Endodermal cell (in vitro differentiated cells): ENCODE results near the gene SH3BP4. TPM values are rescaled to one million over a fixed set of nuclear protein-coding genes. Genes with fewer than 3 reads are reported as not detected.

Experiments used
- DNase-seq: peaks from one replicate; pipeline ENCODE4 v3.0.0-alpha.2; 2017
- H3K27ac ChIP-seq: 2 replicates; pipeline ENCODE4 v1.5.1; 2013; ENCODE audit warnings: mild to moderate bottlenecking, low read depth, low read length, moderate library complexity
- H3K27me3 ChIP-seq: 2 replicates; pipeline ENCODE4 v1.6.1; 2013; ENCODE audit warnings: mild to moderate bottlenecking, low read length, moderate library complexity; ENCODE audit not compliant: insufficient read depth, control insufficient read depth, poor library complexity, severe bottlenecking
- H3K36me3 ChIP-seq: 2 replicates; pipeline ENCODE4 v1.7.0; 2013; ENCODE audit warnings: mild to moderate bottlenecking, low read length, moderate library complexity; ENCODE audit not compliant: control insufficient read depth, insufficient read depth
- H3K4me1 ChIP-seq: one replicate; pipeline ENCODE4 v1.7.0; 2013; ENCODE audit warnings: low read length; ENCODE audit not compliant: control insufficient read depth, insufficient read depth
- H3K4me3 ChIP-seq: 2 replicates; pipeline ENCODE4 v1.5.1; 2013; ENCODE audit warnings: mild to moderate bottlenecking, low read length, moderate library complexity
- H3K9ac ChIP-seq: 2 replicates; pipeline ENCODE4 v1.6.1; 2013; ENCODE audit warnings: mild to moderate bottlenecking, low read length, moderate library complexity; ENCODE audit not compliant: poor library complexity, severe bottlenecking; ENCODE audit errors: extremely low read depth
- H3K9me3 ChIP-seq: 2 replicates; pipeline ENCODE4 v1.6.1; 2013; ENCODE audit warnings: mild to moderate bottlenecking, low read length, moderate library complexity; ENCODE audit not compliant: control insufficient read depth
- H3K27ac Mint-ChIP-seq: 2 replicates; pipeline ENCODE4 v1.8.0; 2020; ENCODE audit warnings: mixed read lengths
- H3K27me3 Mint-ChIP-seq: 2 replicates; pipeline ENCODE4 v1.8.0; 2021; ENCODE audit warnings: mild to moderate bottlenecking, mixed read lengths; ENCODE audit not compliant: insufficient read depth
- H3K36me3 Mint-ChIP-seq: 2 replicates; pipeline ENCODE4 v1.8.0; 2020; ENCODE audit warnings: low read depth, mixed read lengths
- H3K4me1 Mint-ChIP-seq: 2 replicates; pipeline ENCODE4 v1.8.0; 2020; ENCODE audit warnings: mixed read lengths
- H3K4me3 Mint-ChIP-seq: 2 replicates; pipeline ENCODE4 v1.8.0; 2020; ENCODE audit warnings: mild to moderate bottlenecking, moderate library complexity, mixed read lengths
- H3K9me3 Mint-ChIP-seq: 2 replicates; pipeline ENCODE4 v1.8.0; 2020; ENCODE audit warnings: mild to moderate bottlenecking, mixed read lengths
- WGBS, 2 experiments: methylation state at CpG; one replicate each; pipeline versions ENCODE4 v1.1.5 to v1.1.7; 2013; ENCODE audit warnings: missing lambda C conversion rate in 2 of 2, mixed read lengths in 1 of 2; ENCODE audit not compliant: insufficient coverage in 1 of 2, insufficient read length in 1 of 2; 5-methylcytosine and 5-hydroxymethylcytosine counted together
- total RNA-seq, 2 donors: library from RNA; stranded (reverse); fragmentation: NEBNext Ultra II Directional in 1 of 2; extraction: Animal tissue kit (Norgen Biotek cat#: 25700) in 1 of 2; gene quantifications; 2 replicates in 1 of 2; 3 replicates in 1 of 2; pipeline ENCODE4 v1.2.1, GENCODE V29; 2021
- TF ChIP-seq, protein P1 (sequence below): fragments of 200-600 bp; sonication (generic); conservative IDR thresholded peaks from 2 replicates; pipeline ENCODE4 v1.5.0; 2021; ENCODE audit warnings: antibody characterized with exemption, mild to moderate bottlenecking

SH3BP4 gene
- total RNA-seq, 2 donors from 2014 or later, result 49.1 to 53.4 TPM

DNA sequence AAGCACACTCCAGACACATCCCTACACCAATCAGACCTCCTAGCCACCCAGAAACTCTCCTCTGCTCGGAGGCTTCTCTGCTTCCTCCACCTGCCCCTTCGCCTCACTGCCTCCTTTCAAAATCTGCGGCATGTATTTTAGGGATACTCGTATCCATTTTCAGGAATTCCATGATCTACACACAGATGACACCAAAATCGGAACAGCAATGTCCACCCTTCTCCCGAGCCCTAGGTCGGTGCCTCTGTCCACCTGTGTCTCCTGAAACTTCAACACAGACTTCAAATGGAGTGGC, 1.4 kb upstream of the SH3BP4 start:
- peaks cover 7% of the 10 kb centered on the region for H3K27me3 ChIP-seq
- Mint-ChIP-seq H3K9me3 (no peaks in the 10 kb centered on the region), H3K36me3 (no peaks in the 10 kb centered on the region), H3K4me3 (peak overlapping the region; percentile 82), H3K27me3 (peaks cover 36% of the 10 kb centered on the region), H3K27ac (no peak overlapping the region), H3K4me1 (peaks cover 32% of the 10 kb centered on the region)
- H3K4me3 ChIP-seq, result no peak overlapping the region
- no peak for DNase-seq
- no peak overlapping the region for H3K9ac ChIP-seq
- H3K9me3 ChIP-seq, result no peaks in the 10 kb centered on the region
- WGBS, 2 experiments, result 84 to 88% methylated on average over 7 of the region's 7 CpGs
- H3K27ac ChIP-seq, result no peak overlapping the region
- peaks cover 6% of the 10 kb centered on the region for H3K36me3 ChIP-seq
- TF ChIP-seq, protein P1, sequence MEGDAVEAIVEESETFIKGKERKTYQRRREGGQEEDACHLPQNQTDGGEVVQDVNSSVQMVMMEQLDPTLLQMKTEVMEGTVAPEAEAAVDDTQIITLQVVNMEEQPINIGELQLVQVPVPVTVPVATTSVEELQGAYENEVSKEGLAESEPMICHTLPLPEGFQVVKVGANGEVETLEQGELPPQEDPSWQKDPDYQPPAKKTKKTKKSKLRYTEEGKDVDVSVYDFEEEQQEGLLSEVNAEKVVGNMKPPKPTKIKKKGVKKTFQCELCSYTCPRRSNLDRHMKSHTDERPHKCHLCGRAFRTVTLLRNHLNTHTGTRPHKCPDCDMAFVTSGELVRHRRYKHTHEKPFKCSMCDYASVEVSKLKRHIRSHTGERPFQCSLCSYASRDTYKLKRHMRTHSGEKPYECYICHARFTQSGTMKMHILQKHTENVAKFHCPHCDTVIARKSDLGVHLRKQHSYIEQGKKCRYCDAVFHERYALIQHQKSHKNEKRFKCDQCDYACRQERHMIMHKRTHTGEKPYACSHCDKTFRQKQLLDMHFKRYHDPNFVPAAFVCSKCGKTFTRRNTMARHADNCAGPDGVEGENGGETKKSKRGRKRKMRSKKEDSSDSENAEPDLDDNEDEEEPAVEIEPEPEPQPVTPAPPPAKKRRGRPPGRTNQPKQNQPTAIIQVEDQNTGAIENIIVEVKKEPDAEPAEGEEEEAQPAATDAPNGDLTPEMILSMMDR, result no peak
- H3K4me1 ChIP-seq, result peaks cover 8% of the 10 kb centered on the region

DNA sequence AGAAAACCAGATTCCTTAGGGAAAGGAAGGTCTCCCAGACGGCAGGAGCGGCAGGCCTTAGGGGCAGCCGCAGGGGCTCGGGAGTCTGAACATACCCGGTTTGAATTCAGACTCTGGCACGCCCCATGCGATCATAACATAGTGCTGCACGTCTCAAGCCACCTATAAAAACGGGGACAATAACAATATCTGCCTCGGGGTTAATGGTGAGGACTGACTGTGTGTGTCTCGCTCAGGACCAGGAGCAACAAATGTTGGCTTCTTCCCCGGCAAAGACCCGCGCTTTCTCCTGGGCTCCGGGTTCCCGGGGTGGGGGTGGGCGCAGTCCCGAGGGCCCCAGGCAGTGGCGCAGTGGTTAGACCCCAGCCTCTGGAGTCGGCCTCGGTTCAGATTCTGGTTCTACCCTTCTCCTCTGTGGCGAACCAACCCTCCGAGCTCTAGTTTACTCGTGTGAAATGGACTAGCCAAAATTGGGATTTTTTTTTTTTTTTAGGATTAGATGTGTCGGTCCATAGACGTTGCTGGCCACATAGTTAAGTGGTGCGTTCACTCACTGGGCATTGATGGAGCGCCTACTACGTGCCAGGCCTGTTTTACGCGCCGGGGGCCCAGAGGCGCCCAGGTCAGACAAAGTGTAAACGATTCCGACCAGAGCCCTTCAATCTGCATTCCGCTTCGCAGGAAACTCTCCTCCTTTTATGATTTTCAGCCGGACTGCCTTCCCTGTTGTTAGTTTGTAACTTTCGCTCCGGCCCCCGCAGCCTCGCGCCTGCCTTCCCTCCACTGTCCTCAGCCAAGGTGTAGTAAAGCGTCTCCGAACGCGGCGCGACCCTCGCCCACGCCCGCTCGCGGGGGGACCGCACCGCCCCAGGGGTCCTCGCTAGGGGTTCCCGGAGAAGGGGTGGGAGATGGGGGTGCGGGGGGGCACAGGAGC, 820 bp upstream of the SH3BP4 start:
- Histone ChIP-seq H3K9ac (peak overlapping the region; percentile 6), H3K27me3 (peaks cover 7% of the 10 kb centered on the region), H3K27ac (peak overlapping the region; percentile 66), H3K4me3 (peak overlapping the region; percentile 79), H3K36me3 (peaks cover 6% of the 10 kb centered on the region), H3K9me3 (no peaks in the 10 kb centered on the region), H3K4me1 (peaks cover 11% of the 10 kb centered on the region)
- Mint-ChIP-seq H3K4me1 (peaks cover 38% of the 10 kb centered on the region), H3K27ac (peak overlapping the region; percentile 92), H3K4me3 (peak overlapping the region; percentile 82), H3K9me3 (no peaks in the 10 kb centered on the region), H3K36me3 (no peaks in the 10 kb centered on the region), H3K27me3 (peaks cover 36% of the 10 kb centered on the region)
- TF ChIP-seq, protein P1, result peak; percentile 39
- WGBS, 2 experiments, result 24 to 33% methylated on average over 19 to 59 of the region's 59 CpGs
- peak; percentile 70 for DNase-seq

DNA sequence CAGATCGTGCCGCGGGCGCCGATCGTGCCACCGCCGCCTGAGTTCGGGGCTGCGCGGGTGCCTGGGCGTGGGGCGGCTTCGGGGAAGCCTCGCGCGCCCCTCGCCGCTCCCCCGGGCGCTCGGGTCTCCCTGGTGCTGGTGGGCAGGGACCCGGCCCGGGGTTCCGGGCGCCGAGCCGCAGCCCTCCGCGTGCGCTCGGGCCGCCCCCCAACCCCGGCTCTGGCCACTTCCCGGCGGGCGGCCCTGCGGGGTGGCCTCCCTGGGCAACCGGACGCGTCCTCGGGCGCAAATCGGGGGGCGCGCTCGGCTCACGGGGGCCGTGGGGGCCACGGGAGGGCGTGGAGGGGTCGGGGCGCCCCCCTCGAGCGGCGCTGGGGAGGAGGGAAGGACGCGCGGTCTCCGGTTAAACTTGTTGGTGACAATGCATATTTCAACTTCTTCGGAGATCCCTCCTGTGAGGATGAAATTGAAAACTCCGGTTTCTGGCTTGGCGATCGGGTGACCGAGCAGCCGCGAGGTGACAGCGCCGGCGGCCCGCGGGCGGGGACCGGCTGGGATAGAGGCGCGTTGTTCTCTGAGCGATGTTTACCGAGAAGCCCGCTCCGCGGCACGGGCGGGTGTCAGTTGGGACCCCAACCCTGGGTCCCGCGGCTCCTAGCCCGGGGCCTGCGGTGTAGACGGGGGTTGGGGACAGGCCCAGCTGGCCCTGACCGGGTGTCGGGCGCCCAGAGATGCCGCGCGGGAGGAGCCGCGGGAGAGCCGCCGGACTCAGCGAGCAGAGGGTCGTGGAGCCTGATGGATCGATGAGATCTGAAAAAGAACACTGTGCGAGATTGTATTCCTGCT, 676 bp downstream of the SH3BP4 start:
- Mint-ChIP-seq H3K4me1 (peaks cover 52% of the 10 kb centered on the region), H3K9me3 (no peaks in the 10 kb centered on the region), H3K4me3 (peak overlapping the region; percentile 82), H3K27ac (peak overlapping the region; percentile 80), H3K36me3 (no peaks in the 10 kb centered on the region), H3K27me3 (peaks cover 30% of the 10 kb centered on the region)
- H3K9ac ChIP-seq, result peak overlapping the region; percentile 74
- peak overlapping the region; percentile 60 for H3K27ac ChIP-seq
- H3K4me1 ChIP-seq, result peaks cover 12% of the 10 kb centered on the region
- peak overlapping the region; percentile 99 for H3K4me3 ChIP-seq
- no peaks in the 10 kb centered on the region for H3K9me3 ChIP-seq
- H3K36me3 ChIP-seq, result peaks cover 6% of the 10 kb centered on the region
- 0% methylated on average over 36 to 102 of the region's 102 CpGs for WGBS, 2 experiments
- H3K27me3 ChIP-seq, result peaks cover 7% of the 10 kb centered on the region
- TF ChIP-seq, protein P1, result no peak
- peak; percentile 72 for DNase-seq
